Calu3 (cell line): ENCODE measurements around the gene PRPF8. TPM values are rescaled to one million over a fixed set of nuclear protein-coding genes. Genes with fewer than 3 reads are reported as not detected.
"Not testable (repeated sequence)": the region's sequence is repeated elsewhere in the genome, so short reads cannot be mapped to it uniquely, and the experiment has no call there.

Experiments used
- BruUV-seq: library from RNA; stranded (reverse); fragments of 400-500 nt; replicated peaks from 2 replicates; lab custom pipeline; 2021; lab: Mats Ljungman, UMichigan
- CTCF ChIA-PET: fragments of 300-600 bp; sonication (Branson Sonifier 250); formaldehyde crosslinking; loops from one replicate; lab custom pipeline; 2022; ENCODE audit warnings: antibody characterized with exemption; lab: Charles Lee
- DNase-seq: peaks from one replicate; pipeline ENCODE4 v3.0.0; 2022
- H3K27ac Mint-ChIP-seq: one replicate; pipeline ENCODE4 v1.8.0; 2022; ENCODE audit warnings: mixed read lengths; ENCODE audit not compliant: unreplicated experiment
- H3K27me3 Mint-ChIP-seq: one replicate; pipeline ENCODE4 v1.8.0; 2022; ENCODE audit warnings: mixed read lengths; ENCODE audit not compliant: unreplicated experiment
- H3K36me3 Mint-ChIP-seq: one replicate; pipeline ENCODE4 v1.8.0; 2022; ENCODE audit warnings: mild to moderate bottlenecking, moderate library complexity, mixed read lengths; ENCODE audit not compliant: insufficient read depth, unreplicated experiment
- H3K4me1 Mint-ChIP-seq: one replicate; pipeline ENCODE4 v1.8.0; 2022; ENCODE audit warnings: mild to moderate bottlenecking, low read depth, mixed read lengths; ENCODE audit not compliant: unreplicated experiment
- H3K4me3 Mint-ChIP-seq: one replicate; pipeline ENCODE4 v1.8.0; 2022; ENCODE audit warnings: mild to moderate bottlenecking, low read depth, moderate library complexity, mixed read lengths; ENCODE audit not compliant: unreplicated experiment
- H3K9me3 Mint-ChIP-seq: one replicate; pipeline ENCODE4 v1.8.0; 2022; ENCODE audit warnings: low read depth, mixed read lengths; ENCODE audit not compliant: unreplicated experiment
- intact Hi-C: fragments of 100-400 bp; cut with micrococcal nuclease; formaldehyde crosslinking; loops from one replicate; pipeline ENCODE4 v1.10.0; 2022; ENCODE audit not compliant: unreplicated experiment
- total RNA-seq: library from RNA; stranded (reverse); gene quantifications from 2 replicates; pipeline ENCODE4 v1.2.3, GENCODE V29; 2022
- TF ChIP-seq, protein P1 (sequence below): fragments of 200-600 bp; IDR thresholded peaks from one replicate; pipeline ENCODE4 v1.8.0; 2022; ENCODE audit warnings: antibody characterized with exemption; ENCODE audit not compliant: unreplicated experiment

The PRPF8 gene
- total RNA-seq, 1 experiment from 2014 or later = 206 TPM

DNA sequence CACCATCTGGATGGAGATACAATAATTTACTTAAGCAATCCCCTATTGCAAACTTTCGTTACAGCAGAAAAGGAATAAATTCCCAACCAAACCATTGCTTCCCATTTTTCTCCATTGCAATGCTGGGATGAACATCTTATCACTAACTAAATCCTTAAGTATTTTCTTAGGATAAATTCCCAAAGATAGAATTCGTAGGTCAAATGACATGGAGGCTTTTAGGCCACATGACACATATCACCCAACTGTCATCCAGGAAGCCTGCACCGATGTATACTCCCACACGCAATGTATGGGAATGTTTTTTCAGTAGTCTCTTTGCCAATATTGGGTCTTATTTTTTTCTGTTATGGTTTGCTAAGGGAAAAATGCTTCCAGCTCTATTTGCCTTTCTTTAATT lies 27.1 kb upstream of the PRPF8 start:
- no peak for DNase-seq
- Mint-ChIP-seq H3K36me3 (peaks cover 74% of the 10 kb centered on the region), H3K27me3 (no peaks in the 10 kb centered on the region), H3K4me3 (peak overlapping the region; percentile 74), H3K9me3 (no peaks in the 10 kb centered on the region), H3K27ac (peak overlapping the region; percentile 63), H3K4me1 (peaks cover 9% of the 10 kb centered on the region)
- TF ChIP-seq, protein P1, sequence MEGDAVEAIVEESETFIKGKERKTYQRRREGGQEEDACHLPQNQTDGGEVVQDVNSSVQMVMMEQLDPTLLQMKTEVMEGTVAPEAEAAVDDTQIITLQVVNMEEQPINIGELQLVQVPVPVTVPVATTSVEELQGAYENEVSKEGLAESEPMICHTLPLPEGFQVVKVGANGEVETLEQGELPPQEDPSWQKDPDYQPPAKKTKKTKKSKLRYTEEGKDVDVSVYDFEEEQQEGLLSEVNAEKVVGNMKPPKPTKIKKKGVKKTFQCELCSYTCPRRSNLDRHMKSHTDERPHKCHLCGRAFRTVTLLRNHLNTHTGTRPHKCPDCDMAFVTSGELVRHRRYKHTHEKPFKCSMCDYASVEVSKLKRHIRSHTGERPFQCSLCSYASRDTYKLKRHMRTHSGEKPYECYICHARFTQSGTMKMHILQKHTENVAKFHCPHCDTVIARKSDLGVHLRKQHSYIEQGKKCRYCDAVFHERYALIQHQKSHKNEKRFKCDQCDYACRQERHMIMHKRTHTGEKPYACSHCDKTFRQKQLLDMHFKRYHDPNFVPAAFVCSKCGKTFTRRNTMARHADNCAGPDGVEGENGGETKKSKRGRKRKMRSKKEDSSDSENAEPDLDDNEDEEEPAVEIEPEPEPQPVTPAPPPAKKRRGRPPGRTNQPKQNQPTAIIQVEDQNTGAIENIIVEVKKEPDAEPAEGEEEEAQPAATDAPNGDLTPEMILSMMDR = no peak
- intact Hi-C loops = no loop called here
- no TSS peak for BruUV-seq
- CTCF ChIA-PET = no interaction called here

DNA sequence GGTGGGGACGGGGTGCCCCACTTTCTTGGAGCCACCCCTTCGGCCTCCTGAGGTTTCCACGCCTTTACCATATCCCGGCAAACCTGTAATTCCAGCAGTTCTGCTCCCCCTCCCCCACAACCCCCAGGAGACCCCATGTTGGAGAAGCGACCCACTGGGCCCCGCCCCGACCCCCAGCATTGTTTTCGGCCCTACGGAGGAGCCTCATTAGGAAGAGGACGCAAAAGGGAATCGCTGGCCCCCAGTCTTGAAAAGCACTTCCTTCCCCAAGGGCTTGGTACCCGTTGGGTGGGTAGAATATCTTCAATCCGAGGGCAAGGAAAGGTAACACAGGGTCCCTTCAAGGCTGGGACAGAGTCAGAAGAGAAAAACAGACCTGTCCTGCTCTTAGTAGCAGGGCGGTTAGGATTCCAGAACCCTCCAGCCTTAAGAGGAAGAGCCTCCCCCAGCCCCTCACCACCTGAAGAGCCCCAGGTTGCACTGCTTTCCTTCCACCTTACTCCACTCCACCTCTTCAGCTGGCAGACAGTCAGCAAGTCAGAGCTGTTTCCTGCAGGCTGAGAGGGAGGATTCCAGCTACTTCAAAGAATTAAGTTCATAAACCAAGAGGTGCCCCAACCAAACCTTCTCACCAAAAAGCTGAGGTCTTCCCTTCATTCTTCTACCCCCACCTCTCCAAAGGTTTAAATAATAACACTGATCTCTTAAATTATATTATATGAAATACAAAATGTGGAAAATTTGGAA lies 26.3 kb upstream of the PRPF8 start:
- TF ChIP-seq, protein P1 = no peak
- Mint-ChIP-seq H3K27ac (peak overlapping the region; percentile 63), H3K4me1 (peaks cover 9% of the 10 kb centered on the region), H3K27me3 (peaks cover 2% of the 10 kb centered on the region), H3K36me3 (peaks cover 66% of the 10 kb centered on the region), H3K9me3 (no peaks in the 10 kb centered on the region), H3K4me3 (peak overlapping the region; percentile 74)
- CTCF ChIA-PET = no interaction called here
- no TSS peak for BruUV-seq
- DNase-seq = no peak
- intact Hi-C loops = no loop called here

DNA sequence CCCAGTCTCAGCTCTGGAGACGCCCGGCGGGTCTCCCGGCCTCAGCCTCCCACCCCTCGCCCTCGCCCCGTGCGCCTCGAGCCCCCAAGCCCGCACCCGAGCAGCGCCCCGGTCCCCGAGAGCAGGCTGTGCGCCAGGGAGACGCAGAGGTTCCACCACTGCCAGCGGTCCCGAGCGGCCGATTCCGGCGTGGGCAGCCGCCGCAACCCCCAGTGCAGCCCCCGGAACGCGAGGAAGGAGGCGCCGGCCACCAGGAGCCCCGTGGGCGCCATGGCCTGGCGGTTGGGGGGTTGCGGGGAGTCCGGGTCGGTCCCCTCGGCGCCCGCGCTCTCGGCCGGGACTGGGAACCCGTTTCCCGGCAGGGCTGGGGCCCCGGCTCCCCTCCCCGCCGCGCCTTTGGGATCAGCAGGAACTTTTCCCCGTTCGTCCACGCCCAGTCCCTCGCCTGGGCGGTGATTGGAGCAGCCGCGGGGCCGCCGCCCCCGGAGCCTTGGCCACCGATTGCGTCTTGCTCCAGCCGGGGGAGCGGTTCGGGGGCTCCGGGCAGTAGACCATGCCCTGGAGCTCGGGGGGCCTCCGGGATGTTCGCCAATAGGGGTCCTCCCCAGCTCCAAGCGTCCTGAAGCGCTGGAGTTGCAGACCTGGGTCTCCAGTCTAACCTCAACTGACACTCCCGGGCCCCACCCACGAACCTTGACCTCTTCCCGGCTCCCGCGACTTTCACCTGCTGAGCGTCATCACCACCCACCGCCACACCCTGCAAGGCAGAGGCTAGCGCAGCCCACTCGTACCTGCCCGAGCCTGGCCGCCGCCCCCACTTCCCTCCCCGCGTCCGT lies 25.5 kb upstream of the PRPF8 start, which contains the start of gene TLCD2:
TSS of gene TLCD2 (minus strand) at position 407 of the 836 bp plus-strand sequence. CDS start at position 272, 135 bp downstream.
- peak within 1 kb of the TSS; percentile 74 for H3K4me3 Mint-ChIP-seq
- no TSS peak for BruUV-seq
- TF ChIP-seq, protein P1 = no peak
- H3K9me3 Mint-ChIP-seq = no peaks in the 10 kb centered on the region
- H3K4me1 Mint-ChIP-seq = peaks cover 9% of the 10 kb centered on the region
- intact Hi-C loops = no loop called here
- peak within 1 kb of the TSS; percentile 63 for H3K27ac Mint-ChIP-seq
- peaks cover 9% of the 10 kb centered on the region for H3K27me3 Mint-ChIP-seq
- CTCF ChIA-PET = no interaction called here
- DNase-seq = peak; percentile 75
- H3K36me3 Mint-ChIP-seq = peaks cover 60% of the 10 kb centered on the region

DNA sequence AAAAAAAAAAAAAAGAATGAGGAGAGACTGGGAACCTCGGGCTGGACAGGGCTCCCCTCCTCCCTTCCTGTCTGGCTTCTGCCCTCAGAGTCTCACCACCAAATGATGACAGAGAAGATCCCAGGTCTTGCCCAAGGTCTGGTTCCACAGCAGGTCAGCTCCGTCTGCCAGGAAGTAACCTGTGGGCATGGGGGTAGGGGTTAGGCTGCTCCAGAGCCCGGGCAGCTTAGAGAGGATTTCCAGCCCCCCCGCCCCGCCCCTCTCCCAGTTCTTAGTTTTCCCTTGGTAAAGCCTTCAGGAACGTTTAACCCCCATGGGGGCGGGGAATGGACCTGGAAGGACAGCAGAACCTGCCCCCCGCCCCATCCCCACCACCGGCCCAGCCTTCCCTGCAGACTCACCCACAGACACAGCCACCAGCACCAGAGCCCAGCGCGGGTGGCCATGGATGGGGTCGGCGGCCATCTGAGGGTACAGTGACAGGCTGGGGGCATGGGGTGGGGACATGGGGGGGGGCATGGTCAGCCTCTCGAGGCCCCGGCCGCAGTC lies 24.8 kb upstream of the PRPF8 start:
- peak overlapping the region; percentile 74 for H3K4me3 Mint-ChIP-seq
- peaks cover 17% of the 10 kb centered on the region for H3K27me3 Mint-ChIP-seq

DNA sequence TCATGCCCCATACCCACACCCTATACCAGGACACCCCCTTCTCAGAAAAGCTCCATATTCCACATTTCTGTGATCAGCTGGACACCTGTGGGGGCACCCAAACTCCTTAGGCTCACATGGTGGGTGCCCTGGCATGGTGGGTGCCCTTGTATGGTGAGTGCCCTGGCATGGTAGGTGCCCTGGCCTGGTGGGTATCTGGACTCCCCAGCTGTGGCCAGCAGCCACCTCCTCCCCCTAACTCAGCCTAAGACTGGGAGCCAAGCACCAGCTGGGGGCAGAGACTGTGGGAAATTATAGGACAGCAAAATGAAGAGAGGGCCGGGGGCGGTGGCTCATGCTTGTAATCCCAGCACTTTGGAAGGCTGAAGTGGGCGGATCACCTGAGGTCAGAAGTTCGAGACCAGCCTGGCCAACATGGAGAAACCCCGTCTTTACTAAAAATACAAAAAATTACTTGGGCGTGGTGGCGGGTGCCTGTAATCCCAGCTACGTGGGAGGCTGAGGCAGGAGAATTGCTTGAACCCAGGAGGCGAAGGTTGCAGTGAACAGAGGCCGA lies 24.2 kb upstream of the PRPF8 start:
- Mint-ChIP-seq H3K4me3 (peak overlapping the region; percentile 74), H3K27me3 (peaks cover 18% of the 10 kb centered on the region), H3K36me3 (peaks cover 51% of the 10 kb centered on the region)
- intact Hi-C loops, H3K27ac Mint-ChIP-seq, BruUV-seq, H3K9me3 Mint-ChIP-seq, H3K4me1 Mint-ChIP-seq, DNase-seq: not testable (repeated sequence)
- CTCF ChIA-PET = interaction anchor here (0.7 kb wide), 1 partner anchor 8 kb away, joined by 7 read pairs; no protein-coding TSS in a partner anchor

More for the DNA sequence above, 24.8 kb upstream of the PRPF8 start:
- no TSS peak for BruUV-seq
- CTCF ChIA-PET = interaction anchor here (0.7 kb wide), 1 partner anchor 8 kb away, joined by 7 read pairs; no protein-coding TSS in a partner anchor
- peaks cover 9% of the 10 kb centered on the region for H3K4me1 Mint-ChIP-seq
- H3K9me3 Mint-ChIP-seq = no peaks in the 10 kb centered on the region
- H3K36me3 Mint-ChIP-seq = peaks cover 57% of the 10 kb centered on the region
- no peak overlapping the region for H3K27ac Mint-ChIP-seq
- intact Hi-C loops = no loop called here
- TF ChIP-seq, protein P1 = no peak
- no peak for DNase-seq
